GM12872 (cell line): ENCODE measurements around the gene PDE6C.

Experiments used
- CTCF ChIP-seq: IDR thresholded peaks from 3 replicates; pipeline ENCODE4 v1.5.1; 2011; ENCODE audit warnings: low read depth, mild to moderate bottlenecking, low read length, moderate library complexity; ENCODE audit not compliant: insufficient read depth

Gene PDE6C

GRCh38 chr10:93672022-93672678 lies 59.8 kb downstream of the PDE6C start:
- no peak for TF ChIP-seq CTCF

GRCh38 chr10:93672890-93673289 lies 60.6 kb downstream of the PDE6C start:
- TF ChIP-seq CTCF = no peak

GRCh38 chr10:93673791-93674190 lies 61.5 kb downstream of the PDE6C start:
- TF ChIP-seq CTCF = no peak

- no peak for TF ChIP-seq CTCF
Measured at GRCh38 chr10:93678386-93678785, 66.0 kb downstream of the PDE6C start.

- no peak for TF ChIP-seq CTCF
Measured at GRCh38 chr10:93678805-93679587, 66.7 kb downstream of the PDE6C start.

GRCh38 chr10:93680412-93681047 lies 68.2 kb downstream of the PDE6C start:
- 0 out of 3 replicates have a peak, but pooled peaks have one; percentile 15 for TF ChIP-seq CTCF

GRCh38 chr10:93687737-93688136 lies 75.4 kb downstream of the PDE6C start:
- TF ChIP-seq CTCF = no peak
